ENCODE data around the gene FMN1. TPM values are rescaled to one million over a fixed set of nuclear protein-coding genes. Genes with fewer than 3 reads are reported as not detected.

The FMN1 gene
- total and polyA plus RNA-seq, 2 of the 8 experiments (the other 6 are each of a cell fraction or from before 2014, with no cell fraction given) = 0.27 to 3.7 TPM

GRCh38 chr15:32738666-32739065 lies 455.8 kb downstream of the FMN1 start:
- no peak overlapping the region for H2BK5ac ChIP-seq (ENCODE audit: low read depth, low read length)
- H2AFZ ChIP-seq (ENCODE audit: low read length) = no peak overlapping the region
- no peak overlapping the region for H2AK5ac ChIP-seq (ENCODE audit: low read depth, low read length)
- H3K14ac ChIP-seq (ENCODE audit: insufficient read length) = no peak overlapping the region
- no peak overlapping the region for H2BK20ac ChIP-seq (ENCODE audit: low read length)
- no peaks in the 10 kb centered on the region for H3K23me2 ChIP-seq (ENCODE audit: low read depth, low read length)
- no peak overlapping the region for H3K56ac ChIP-seq (replicated peaks; ENCODE audit: insufficient read length, low read depth, low read length)
- H4K5ac ChIP-seq (ENCODE audit: insufficient read length, low read depth, low read length) = no peak overlapping the region
- H2BK12ac ChIP-seq (ENCODE audit: low read depth, low read length) = no peak overlapping the region
- no peak overlapping the region for H3K9ac ChIP-seq (replicated peaks in 1 of 4; ENCODE audit: extremely low read depth in 1 of 4, low read depth in 3 of 4, low read length in 3 of 4)
- H3K36me3 ChIP-seq (ENCODE audit: control insufficient read depth in 2 of 4, insufficient read depth in 4 of 4, low read length in 3 of 4) = no peaks in the 10 kb centered on the region
- no peaks in the 10 kb centered on the region for H3K79me1 ChIP-seq (ENCODE audit: low read depth, low read length)
- H3K4me1 ChIP-seq (replicated peaks in 1 of 4; ENCODE audit: control insufficient read depth in 3 of 4, insufficient read depth in 4 of 4, low read length in 3 of 4) = no peaks in the 10 kb centered on the region
- DNase-seq (ENCODE audit: low read depth in 1 of 2, low spot score in 2 of 2) (no peak), FAIRE-seq (no peak)
- H3K18ac ChIP-seq (ENCODE audit: extremely low read depth, low read length) = no peak overlapping the region
- no peaks in the 10 kb centered on the region for H3K79me2 ChIP-seq (ENCODE audit: control insufficient read depth in 1 of 2, insufficient read depth in 2 of 2, low read length in 2 of 2)
- no peak overlapping the region for H4K8ac ChIP-seq (ENCODE audit: extremely low read depth, insufficient read depth, low read length)
- no peak overlapping the region for H4K91ac ChIP-seq (replicated peaks; ENCODE audit: insufficient read length, low read length)
- no peaks in the 10 kb centered on the region for H4K20me1 ChIP-seq (replicated peaks in 1 of 2; ENCODE audit: control insufficient read depth in 1 of 2, insufficient read depth in 2 of 2, low read length in 2 of 2)
- 0 out of 4 replicates have a peak, but pooled peaks cover 0 to 2% of the 10 kb centered on the region in 2 experiments for H3K9me3 ChIP-seq (ENCODE audit: insufficient read depth in 2 of 2, low read depth in 1 of 2, low read length in 1 of 2)
- no peak overlapping the region for H2BK15ac ChIP-seq (ENCODE audit: low read length)
- H3K4ac ChIP-seq (replicated peaks; ENCODE audit: insufficient read length, low read depth, low read length) = no peak overlapping the region
- WGBS, 2 experiments (ENCODE audit: extremely low coverage in 1 of 2, insufficient coverage in 1 of 2, insufficient read length in 1 of 2, insufficient replicate concordance in 2 of 2, low coverage in 1 of 2, low lambda C conversion rate in 2 of 2, missing lambda C conversion rate in 1 of 2) = 88% methylated on average over 1 of the region's 1 CpG; no CpG with 5 or more reads in 1 of the 2 experiments
- ChIA-PET CTCF (ENCODE audit: partially characterized antibody) (interaction anchor here (1.5 kb wide), 1 partner anchor 105 kb away, joined by 4 read pairs; no protein-coding TSS in a partner anchor), POLR2A (ENCODE audit: partially characterized antibody) (no interaction called here)
- H3K4me2 ChIP-seq (ENCODE audit: insufficient read depth in 1 of 2, low read depth in 2 of 2, low read length in 2 of 2) = no peak overlapping the region
- no peak overlapping the region for H3K4me3 ChIP-seq (ENCODE audit: extremely low read depth in 1 of 4, insufficient read depth in 2 of 4, low read depth in 3 of 4, low read length in 4 of 4)
- no peaks in the 10 kb centered on the region for H3K27me3 ChIP-seq (replicated peaks in 1 of 4; ENCODE audit: control insufficient read depth in 3 of 4, extremely low read depth in 1 of 4, insufficient read depth in 3 of 4, low read length in 3 of 4)
- H2BK120ac ChIP-seq (replicated peaks; ENCODE audit: low read depth, low read length) = no peak overlapping the region
- no peak overlapping the region for H3K23ac ChIP-seq (ENCODE audit: insufficient read length)
- H3K27ac ChIP-seq (ENCODE audit: low read depth, low read length) = no peak overlapping the region
- no peak for TF ChIP-seq KDM1A (IDR thresholded peaks at IDR 0.05; ENCODE audit: borderline replicate concordance, low read length)
- TF ChIP-seq JUN (IDR thresholded peaks at IDR 0.05; ENCODE audit: low read depth, low read length) = no peak
- no peak for TF ChIP-seq SUZ12 (IDR thresholded peaks at IDR 0.05; ENCODE audit: low read length)
- TF ChIP-seq CTBP2 (IDR thresholded peaks at IDR 0.05; ENCODE audit: borderline replicate concordance, insufficient read depth, insufficient read length, low read length) = no peak
- TF ChIP-seq ATF2 (IDR thresholded peaks at IDR 0.05; ENCODE audit: low read length) = no peak
- TF ChIP-seq E2F6 (IDR thresholded peaks at IDR 0.05) = no peak
- no peak for TF ChIP-seq POU5F1 (IDR thresholded peaks at IDR 0.05; ENCODE audit: low read depth, low read length)
